HG02884 (cell line): ENCODE data around the gene PRKN.
"Not testable (repeated sequence)": the region's sequence is repeated elsewhere in the genome, so short reads cannot be mapped to it uniquely, and the experiment has no call there.

Experiments
- ATAC-seq: cut with Tn5 transposase; IDR thresholded peaks from one replicate; pipeline ENCODE4 v1.9.1; 2021; ENCODE audit warnings: mild to moderate bottlenecking, moderate library complexity; ENCODE audit not compliant: unreplicated experiment

The PRKN gene

GRCh38 chr6:162468326-162468725 is 259.2 kb downstream of the PRKN start:
- ATAC-seq: no peak

GRCh38 chr6:162467679-162468078 is 259.9 kb downstream of the PRKN start:
- no peak for ATAC-seq

GRCh38 chr6:162463576-162463975 is 264.0 kb downstream of the PRKN start:
- ATAC-seq: no peak

- ATAC-seq: no peak
Measured at GRCh38 chr6:162459985-162460384, 267.6 kb downstream of the PRKN start.

- no peak for ATAC-seq
Measured at GRCh38 chr6:162450358-162450757, 277.2 kb downstream of the PRKN start.

- no peak for ATAC-seq
Measured at GRCh38 chr6:162448294-162448693, 279.3 kb downstream of the PRKN start.

- no peak for ATAC-seq
Measured at GRCh38 chr6:162443101-162443500, 284.5 kb downstream of the PRKN start.

GRCh38 chr6:162442687-162443086 is 284.9 kb downstream of the PRKN start:
- no peak for ATAC-seq

- no peak for ATAC-seq
Measured at GRCh38 chr6:162441991-162442390, 285.6 kb downstream of the PRKN start.

- no peak for ATAC-seq
Measured at GRCh38 chr6:162438980-162439379, 288.6 kb downstream of the PRKN start.

GRCh38 chr6:162435071-162435470 is 292.5 kb downstream of the PRKN start:
- no peak for ATAC-seq

GRCh38 chr6:162421004-162421403 is 306.6 kb downstream of the PRKN start:
- no peak for ATAC-seq

GRCh38 chr6:162416831-162417537 is 310.6 kb downstream of the PRKN start:
- ATAC-seq: no peak

- ATAC-seq: no peak
Measured at GRCh38 chr6:162416307-162416706, 311.3 kb downstream of the PRKN start.

GRCh38 chr6:162409741-162410691 is 317.6 kb downstream of the PRKN start:
- ATAC-seq: no peak

GRCh38 chr6:162408826-162409535 is 318.6 kb downstream of the PRKN start:
- no peak for ATAC-seq

GRCh38 chr6:162404951-162405350 is 322.6 kb downstream of the PRKN start:
- no peak for ATAC-seq

GRCh38 chr6:162403031-162403430 is 324.5 kb downstream of the PRKN start:
- ATAC-seq: no peak

- no peak for ATAC-seq
Measured at GRCh38 chr6:162395181-162395580, 332.4 kb downstream of the PRKN start.

GRCh38 chr6:162390961-162391811 is 336.4 kb downstream of the PRKN start:
- not testable (repeated sequence) for ATAC-seq
